Stimulated activated CD4-positive, alpha-beta T cell treated with anti-CD3 and anti-CD28 coated beads, TNF-alpha, amount 100 ng/mL, for 24 hours (primary cell): ENCODE data around the gene MGST3.
A peak's percentile ranks its signal among the peaks of the same experiment; 100 is the strongest.
"Not testable (repeated sequence)": the region's sequence is repeated elsewhere in the genome, so short reads cannot be mapped to it uniquely, and the experiment has no call there.

Experiments used
- DNase-seq, 3 experiments: peaks; one replicate each; pipeline ENCODE4 v3.0.0-alpha.2; 2020; ENCODE audit warnings: low read depth in 3 of 3

Gene MGST3

GRCh38 chr1:165630629-165631341, at the start of gene MGST3:
Gene MGST3 (plus strand): TSS chr1:165631234. CDS start chr1:165649848, 18,614 bp downstream.
- peak; percentile 90 to 94 (median 92) for DNase-seq

GRCh38 chr1:165581926-165582325, 49.1 kb upstream of the MGST3 start:
- DNase-seq = no peak

GRCh38 chr1:165586398-165586797, 44.6 kb upstream of the MGST3 start:
- no peak for DNase-seq

- not testable (repeated sequence) for DNase-seq
These were observed 39.6 kb upstream of the MGST3 start for GRCh38 chr1:165591391-165591790.

- peak; percentile 62 to 73 (median 68) for DNase-seq
These were observed 37.9 kb upstream of the MGST3 start for GRCh38 chr1:165592945-165593823.

- no peak for DNase-seq
These were observed 35.6 kb upstream of the MGST3 start for GRCh38 chr1:165595246-165595938.

- peak; percentile 84 to 97 (median 91) for DNase-seq
These were observed 33.0 kb upstream of the MGST3 start for GRCh38 chr1:165597883-165598675.

- DNase-seq = no peak
These were observed 32.4 kb upstream of the MGST3 start for GRCh38 chr1:165598676-165599059.

GRCh38 chr1:165600793-165601192, 30.2 kb upstream of the MGST3 start:
- no peak for DNase-seq

GRCh38 chr1:165603810-165604209, 27.2 kb upstream of the MGST3 start:
- no peak for DNase-seq

- DNase-seq = no peak
These were observed 25.8 kb upstream of the MGST3 start for GRCh38 chr1:165605246-165605645.

- not testable (repeated sequence) for DNase-seq
These were observed 24.4 kb upstream of the MGST3 start for GRCh38 chr1:165606676-165607075.

GRCh38 chr1:165610866-165611265, 20.2 kb upstream of the MGST3 start:
- DNase-seq = no peak

- no peak for DNase-seq
These were observed 19.0 kb upstream of the MGST3 start for GRCh38 chr1:165612062-165612461.

- DNase-seq = no peak
These were observed 14.9 kb upstream of the MGST3 start for GRCh38 chr1:165616054-165616612.

- no peak for DNase-seq
These were observed 14.0 kb upstream of the MGST3 start for GRCh38 chr1:165616987-165617546.

- no peak for DNase-seq
These were observed 11.3 kb upstream of the MGST3 start for GRCh38 chr1:165619647-165620151.

- DNase-seq = no peak
These were observed 7.4 kb upstream of the MGST3 start for GRCh38 chr1:165623624-165624023.

- DNase-seq = no peak
These were observed 6.6 kb upstream of the MGST3 start for GRCh38 chr1:165624441-165624840.

GRCh38 chr1:165628147-165628822, 2.7 kb upstream of the MGST3 start:
- no peak for DNase-seq
